Keratinocyte (primary cell): ENCODE data around the gene EGFL7. TPM values are rescaled to one million over a fixed set of nuclear protein-coding genes. Genes with fewer than 3 reads are reported as not detected.

Experiments used
- DNase-seq: peaks from one replicate; pipeline ENCODE4 v3.0.0-alpha.2; 2011; ENCODE audit warnings: low read depth, missing footprints, low spot score
- FAIRE-seq: peaks from 2 replicates; lab custom pipeline; 2011; peaks lifted over from hg19 to GRCh38; lab: Jason Lieb, UNC
- H2AFZ ChIP-seq: 2 replicates; pipeline ENCODE4 v1.6.0; 2012; ENCODE audit warnings: low read length, control low read depth, inconsistent platforms; ENCODE audit not compliant: control insufficient read depth
- H3K27ac ChIP-seq: 2 replicates; pipeline ENCODE4 v1.5.1; 2011; ENCODE audit warnings: low read length; ENCODE audit not compliant: control insufficient read depth, insufficient read depth
- H3K27me3 ChIP-seq: 3 replicates; pipeline ENCODE4 v1.6.0; 2011; ENCODE audit warnings: low read length; ENCODE audit not compliant: control insufficient read depth, insufficient read depth; ENCODE audit errors: extremely low read depth
- H3K36me3 ChIP-seq, 2 experiments: 2 replicates in 1 of 2; 3 replicates in 1 of 2; pipeline ENCODE4 v1.5.1; 2011; ENCODE audit warnings: low read length in 2 of 2, mild to moderate bottlenecking in 1 of 2; ENCODE audit not compliant: control insufficient read depth in 2 of 2, insufficient read depth in 2 of 2; ENCODE audit errors: extremely low read depth in 1 of 2
- H3K4me1 ChIP-seq: 3 replicates; pipeline ENCODE4 v1.5.1; 2011; ENCODE audit warnings: low read length; ENCODE audit not compliant: control insufficient read depth, insufficient read depth; ENCODE audit errors: extremely low read depth
- H3K4me2 ChIP-seq: 3 replicates; pipeline ENCODE4 v1.6.0; 2011; ENCODE audit warnings: low read depth, low read length; ENCODE audit not compliant: control insufficient read depth, insufficient read depth; ENCODE audit errors: extremely low read depth
- H3K4me3 ChIP-seq, 3 experiments: fragments of 200-600 bp in 1 of 3; sonication (generic) in 1 of 3; 2 replicates in 2 of 3; 3 replicates in 1 of 3; pipeline ENCODE4 v1.5.1; 2011 to 2016; ENCODE audit warnings: low read length in 3 of 3, mild to moderate bottlenecking in 3 of 3, control low read depth in 2 of 3, inconsistent platforms in 1 of 3, low read depth in 1 of 3, mixed read lengths in 1 of 3, mixed run types in 1 of 3, moderate library complexity in 1 of 3; ENCODE audit not compliant: control insufficient read depth in 2 of 3, insufficient read depth in 2 of 3; ENCODE audit errors: extremely low read depth in 1 of 3
- H3K79me2 ChIP-seq: 2 replicates; pipeline ENCODE4 v1.6.0; 2012; ENCODE audit warnings: low read length; ENCODE audit not compliant: control insufficient read depth, insufficient read depth
- H3K9ac ChIP-seq: 3 replicates; pipeline ENCODE4 v1.6.0; 2011; ENCODE audit warnings: low read length; ENCODE audit not compliant: control insufficient read depth, insufficient read depth; ENCODE audit errors: extremely low read depth
- H3K9me1 ChIP-seq: 3 replicates; pipeline ENCODE4 v1.6.0; 2011; ENCODE audit warnings: low read length; ENCODE audit not compliant: control insufficient read depth, insufficient read depth; ENCODE audit errors: extremely low read depth
- H3K9me3 ChIP-seq: 2 replicates; pipeline ENCODE4 v1.5.1; 2012; ENCODE audit warnings: low read depth, low read length; ENCODE audit not compliant: control insufficient read depth
- H4K20me1 ChIP-seq: 3 replicates; pipeline ENCODE4 v1.6.0; 2011; ENCODE audit warnings: low read length; ENCODE audit not compliant: control insufficient read depth, insufficient read depth; ENCODE audit errors: extremely low read depth
- EZH2 ChIP-seq: IDR thresholded peaks from one replicate; pipeline ENCODE4 v1.6.1; 2012; ENCODE audit warnings: inconsistent platforms, mild to moderate bottlenecking, low read length, moderate library complexity
- dilution Hi-C: fragments of 300-500 bp; cut with MboI; formaldehyde crosslinking; loops from one replicate; pipeline ENCODE4 v1.7.0; 2020; ENCODE audit warnings: low sequenced_read_pairs; ENCODE audit not compliant: extremely low pct_ligation_motif_present
- polyA plus RNA-seq, 5 experiments: library from polyadenylated mRNA; depleted of rRNA in 3 of 5; stranded (reverse) in 3 of 5; stranded (forward) in 1 of 5; unstranded in 1 of 5; fragments of >200 nt; gene quantifications; 1 replicate in 1 of 5; 2 replicates in 3 of 5; 3 replicates in 1 of 5; pipeline versions ENCODE4 v1.2.1 to v1.2.3, GENCODE V29; 2011 to 2012; ENCODE audit warnings: missing spikeins in 2 of 5, low read depth in 1 of 5, low replicate concordance in 1 of 5
- TF ChIP-seq, protein P1 (sequence below), 3 experiments: IDR thresholded peaks in 1 of 3; conservative IDR thresholded peaks in 1 of 3; optimal IDR thresholded peaks in 1 of 3; 2 replicates in 2 of 3; 3 replicates in 1 of 3; pipeline versions ENCODE3 to v1.5.1; 2011; ENCODE audit warnings: low read length in 3 of 3, mild to moderate bottlenecking in 3 of 3, moderate library complexity in 2 of 3, control low read depth in 1 of 3, inconsistent platforms in 1 of 3; ENCODE audit not compliant: insufficient read depth in 2 of 3; ENCODE audit errors: extremely low read depth in 1 of 3

EGFL7 gene
- polyA plus RNA-seq, 1 donor (not counting 4 experiments of a cell fraction or from before 2014, with no cell fraction given) = 4.2 TPM

DNA sequence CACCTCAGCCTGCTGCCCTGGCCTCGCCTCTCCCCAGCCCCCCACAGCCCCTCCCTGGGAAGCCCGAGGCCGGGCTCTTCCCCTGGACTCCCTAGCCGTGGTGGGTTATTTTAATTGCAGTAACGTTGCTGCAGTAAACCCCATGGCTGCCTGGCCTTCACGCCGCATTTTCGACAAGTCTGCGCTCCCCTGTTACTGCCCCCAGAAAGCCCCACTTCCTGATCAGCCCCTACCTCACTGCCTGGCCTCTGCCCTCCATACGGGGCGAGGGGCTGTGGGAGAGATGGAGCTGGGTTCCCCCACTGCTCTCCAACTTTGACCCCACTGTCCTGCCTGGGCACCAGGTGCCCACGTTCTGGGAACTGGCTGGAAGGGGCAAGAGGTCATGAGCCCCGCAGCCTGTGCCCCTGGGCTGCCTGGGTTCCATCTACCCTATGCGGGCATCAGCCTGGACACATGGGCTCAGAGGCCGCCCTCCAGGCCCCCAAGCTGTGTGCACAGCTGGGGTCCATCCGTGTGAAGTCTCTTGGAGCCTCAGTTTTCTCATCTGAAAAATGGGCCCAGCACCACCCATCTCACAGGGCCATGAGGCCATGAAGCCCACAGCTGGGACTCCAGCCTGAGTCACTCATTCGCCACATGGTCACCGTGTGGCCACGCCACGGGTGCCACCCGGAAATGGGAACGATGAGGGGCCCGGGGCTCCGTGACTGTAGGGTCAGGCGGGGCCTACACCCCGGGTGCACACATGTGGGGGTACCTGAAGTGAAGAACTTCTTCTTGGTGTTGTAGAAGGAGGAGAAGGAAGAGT lies 11.5 kb downstream of the EGFL7 start:
- dilution Hi-C loops = no loop called here
- peaks cover 4% of the 10 kb centered on the region for H3K4me1 ChIP-seq
- H3K9ac ChIP-seq = no peak overlapping the region
- H3K9me3 ChIP-seq = no peaks in the 10 kb centered on the region
- H3K79me2 ChIP-seq = no peaks in the 10 kb centered on the region
- H2AFZ ChIP-seq = no peak overlapping the region
- H3K4me2 ChIP-seq = no peak overlapping the region
- H3K27ac ChIP-seq = no peak overlapping the region
- H3K27me3 ChIP-seq = peaks cover 4% of the 10 kb centered on the region
- no peak for TF ChIP-seq EZH2
- TF ChIP-seq, protein P1, sequence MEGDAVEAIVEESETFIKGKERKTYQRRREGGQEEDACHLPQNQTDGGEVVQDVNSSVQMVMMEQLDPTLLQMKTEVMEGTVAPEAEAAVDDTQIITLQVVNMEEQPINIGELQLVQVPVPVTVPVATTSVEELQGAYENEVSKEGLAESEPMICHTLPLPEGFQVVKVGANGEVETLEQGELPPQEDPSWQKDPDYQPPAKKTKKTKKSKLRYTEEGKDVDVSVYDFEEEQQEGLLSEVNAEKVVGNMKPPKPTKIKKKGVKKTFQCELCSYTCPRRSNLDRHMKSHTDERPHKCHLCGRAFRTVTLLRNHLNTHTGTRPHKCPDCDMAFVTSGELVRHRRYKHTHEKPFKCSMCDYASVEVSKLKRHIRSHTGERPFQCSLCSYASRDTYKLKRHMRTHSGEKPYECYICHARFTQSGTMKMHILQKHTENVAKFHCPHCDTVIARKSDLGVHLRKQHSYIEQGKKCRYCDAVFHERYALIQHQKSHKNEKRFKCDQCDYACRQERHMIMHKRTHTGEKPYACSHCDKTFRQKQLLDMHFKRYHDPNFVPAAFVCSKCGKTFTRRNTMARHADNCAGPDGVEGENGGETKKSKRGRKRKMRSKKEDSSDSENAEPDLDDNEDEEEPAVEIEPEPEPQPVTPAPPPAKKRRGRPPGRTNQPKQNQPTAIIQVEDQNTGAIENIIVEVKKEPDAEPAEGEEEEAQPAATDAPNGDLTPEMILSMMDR (optimal IDR thresholded peaks at IDR 0.05 in 1 of 3, IDR thresholded peaks at IDR 0.05 in 1 of 3, conservative IDR thresholded peaks at IDR 0.05 in 1 of 3; ENCODE audit: extremely low read depth in 1 of 3, insufficient read depth in 2 of 3, low read length in 3 of 3) = no peak
- no peaks in the 10 kb centered on the region for H3K9me1 ChIP-seq
- no peaks in the 10 kb centered on the region for H4K20me1 ChIP-seq
- FAIRE-seq = no peak
- no peak overlapping the region for H3K4me3 ChIP-seq
- H3K36me3 ChIP-seq = peaks cover 6 to 15% of the 10 kb centered on the region in 2 experiments
- no peak for DNase-seq

DNA sequence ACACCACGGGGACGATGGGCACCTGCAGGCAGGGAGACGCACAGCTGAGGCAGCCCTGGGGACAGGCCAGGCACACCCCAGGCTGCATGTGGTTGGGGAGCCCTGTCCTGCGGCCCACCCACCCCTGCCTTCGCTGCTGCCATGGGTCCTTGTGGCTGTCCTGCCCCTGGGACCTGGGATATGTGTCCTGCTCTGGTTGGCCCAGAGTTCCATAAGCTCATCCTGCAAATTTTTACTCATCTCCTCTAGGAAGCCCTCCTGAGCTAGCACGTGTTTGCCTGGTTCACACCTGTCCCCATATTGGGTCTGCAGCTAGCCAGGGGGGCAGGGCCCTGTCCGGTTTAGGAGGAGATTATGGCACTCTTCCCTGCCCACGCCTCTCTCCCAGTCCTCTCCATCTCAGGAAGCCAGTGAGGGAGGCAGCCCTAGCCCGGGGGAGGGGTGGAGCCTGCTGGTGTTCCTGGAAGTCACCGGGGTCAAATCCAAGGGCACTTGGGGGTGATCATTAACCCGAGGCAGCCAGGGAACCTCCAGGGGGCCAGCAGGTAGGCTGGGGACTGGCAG lies 12.2 kb downstream of the EGFL7 start:
- no peak for DNase-seq
- FAIRE-seq = no peak
- H3K9me1 ChIP-seq = no peaks in the 10 kb centered on the region

More for the DNA sequence above, 12.2 kb downstream of the EGFL7 start:
- Histone ChIP-seq H3K36me3 (peaks cover 6 to 15% of the 10 kb centered on the region in 2 experiments), H3K9ac (no peak overlapping the region), H3K27ac (no peak overlapping the region), H3K9me3 (no peaks in the 10 kb centered on the region), H3K4me2 (no peak overlapping the region), H2AFZ (no peak overlapping the region), H3K4me1 (peaks cover 9% of the 10 kb centered on the region), H3K4me3 (no peak overlapping the region), H3K79me2 (no peaks in the 10 kb centered on the region), H3K27me3 (no peaks in the 10 kb centered on the region), H4K20me1 (peaks cover 4% of the 10 kb centered on the region)
- TF ChIP-seq EZH2 = no peak
- TF ChIP-seq, protein P1 (optimal IDR thresholded peaks at IDR 0.05 in 1 of 3, IDR thresholded peaks at IDR 0.05 in 1 of 3, conservative IDR thresholded peaks at IDR 0.05 in 1 of 3; ENCODE audit: extremely low read depth in 1 of 3, insufficient read depth in 2 of 3, low read length in 3 of 3) = no peak
- dilution Hi-C loops = no loop called here
